C1 segment of cervical spinal cord (tissue), 14 donors: ENCODE measurements around the gene NCAPG2.

ENCODE experiments used
- DNase-seq, 14 donors: peaks; one replicate each; lab custom pipeline; 2025; lab: John Stamatoyannopoulos, UW

The NCAPG2 gene

DNA sequence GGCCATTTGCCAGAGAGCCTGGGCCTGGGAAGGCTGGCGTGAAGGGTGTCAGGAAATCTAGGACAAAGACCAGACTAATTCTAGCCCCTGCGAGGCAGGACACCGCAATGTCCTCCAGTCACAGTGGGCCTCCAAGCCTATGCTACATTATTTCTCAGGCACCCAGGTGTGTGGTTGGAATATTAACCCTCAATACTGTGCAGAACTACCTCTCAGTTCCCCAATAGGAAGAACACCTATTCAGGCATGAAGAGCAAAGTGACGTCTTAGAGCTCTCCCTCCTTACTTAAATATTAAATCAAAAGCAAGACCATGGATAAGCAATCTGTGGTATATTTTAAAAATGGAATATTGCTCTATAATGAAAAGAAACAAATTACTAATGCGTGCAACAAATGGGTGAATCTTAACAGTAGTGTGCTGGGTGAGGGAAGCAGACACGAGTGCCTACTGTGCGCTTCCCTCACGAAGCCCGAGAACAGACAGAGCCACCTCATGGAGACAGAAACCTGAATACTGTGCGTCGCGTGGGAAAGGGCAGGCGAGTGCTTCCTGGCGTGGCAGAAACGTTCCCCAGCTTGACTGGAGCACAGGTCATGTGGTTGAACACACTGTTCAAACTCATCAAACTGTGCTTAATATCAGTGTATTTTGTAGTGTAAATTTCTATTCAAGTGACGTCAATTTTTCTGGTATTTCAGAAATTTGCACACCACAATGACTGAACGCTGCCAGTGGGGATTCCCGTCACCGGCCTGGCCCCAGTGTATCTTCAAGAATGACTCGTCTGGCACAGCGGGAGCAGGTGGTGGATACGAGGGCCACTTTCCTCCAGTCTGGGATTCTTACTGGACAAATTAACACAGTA lies 101.5 kb downstream of the NCAPG2 start:
- DNase-seq, result no peak

DNA sequence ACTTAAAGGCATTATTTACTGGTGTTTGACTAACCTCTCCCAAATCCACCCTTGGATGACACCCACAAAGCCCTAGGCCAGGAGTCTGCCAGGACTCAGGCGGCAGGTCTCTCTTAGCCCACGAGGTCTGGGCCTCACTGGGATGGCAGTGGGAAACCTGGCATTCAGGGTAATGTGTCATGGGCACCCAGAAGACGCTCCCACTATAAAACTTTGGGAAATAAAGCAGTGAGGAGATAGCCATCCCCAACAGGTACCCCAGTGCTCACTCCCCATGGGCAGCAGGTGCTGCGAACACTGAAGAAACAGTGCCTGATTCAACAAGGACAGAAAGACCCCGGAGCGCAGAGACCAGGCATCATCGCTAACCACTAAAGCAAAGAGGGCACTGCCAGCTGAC lies 102.6 kb downstream of the NCAPG2 start:
- DNase-seq, result no peak

DNA sequence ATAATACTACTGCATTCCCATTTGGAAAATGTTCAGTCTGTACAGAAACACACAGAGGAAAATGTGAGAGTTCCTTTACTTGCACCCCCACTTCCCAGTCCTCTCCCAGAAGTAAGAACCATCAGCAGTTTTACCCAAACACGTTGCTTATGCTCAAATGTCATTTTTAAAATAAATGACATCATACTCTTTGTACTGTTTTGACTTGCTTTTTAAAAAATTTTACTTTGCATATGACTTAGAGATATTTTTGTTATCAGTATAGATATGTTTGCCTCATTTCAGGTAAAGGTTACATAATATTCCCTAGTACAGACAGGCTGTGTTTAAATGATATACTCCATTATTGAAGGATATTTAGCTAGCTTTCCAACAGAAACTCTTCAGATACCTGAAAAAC lies 103.5 kb downstream of the NCAPG2 start:
- DNase-seq, result no peak

DNA sequence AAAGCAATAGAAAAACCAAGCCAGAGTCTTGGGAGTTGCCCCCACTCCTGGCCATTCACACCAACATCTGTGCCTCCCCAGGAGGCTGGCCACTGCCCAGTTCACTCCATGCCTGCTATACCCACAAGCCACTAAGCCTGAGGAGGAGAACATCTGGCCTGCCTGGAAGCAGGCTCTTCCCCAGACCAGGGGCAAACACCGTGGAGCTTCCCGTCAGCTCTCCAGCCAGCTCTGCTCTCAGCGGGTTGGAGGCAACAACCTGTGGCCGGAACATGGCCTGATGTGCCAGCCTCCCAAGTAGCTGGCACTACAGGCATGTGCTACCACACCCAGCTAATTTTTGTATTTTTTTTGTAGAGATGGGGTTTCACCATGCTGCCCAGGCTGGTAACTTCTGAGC lies 107.9 kb downstream of the NCAPG2 start:
- no peak for DNase-seq

DNA sequence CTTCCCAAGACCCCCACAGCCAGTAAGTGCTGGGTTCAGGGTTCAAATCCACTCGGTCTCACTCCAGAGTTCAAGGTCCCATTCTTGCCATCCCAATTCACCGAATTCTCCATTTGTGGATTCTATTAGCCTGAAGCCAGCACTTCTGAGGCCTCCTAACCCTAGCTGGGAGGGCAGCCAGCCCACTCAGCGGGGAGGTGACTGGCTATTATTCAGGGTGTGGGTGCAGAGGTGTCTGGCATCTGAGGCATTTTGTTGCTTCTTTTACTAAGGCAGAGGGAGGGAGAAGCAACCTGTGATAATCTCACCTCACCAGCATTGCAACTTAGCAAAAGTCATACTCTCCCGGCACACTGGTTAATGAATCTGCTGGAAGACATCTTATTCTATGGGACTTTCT lies 108.3 kb downstream of the NCAPG2 start:
- DNase-seq, result no peak

DNA sequence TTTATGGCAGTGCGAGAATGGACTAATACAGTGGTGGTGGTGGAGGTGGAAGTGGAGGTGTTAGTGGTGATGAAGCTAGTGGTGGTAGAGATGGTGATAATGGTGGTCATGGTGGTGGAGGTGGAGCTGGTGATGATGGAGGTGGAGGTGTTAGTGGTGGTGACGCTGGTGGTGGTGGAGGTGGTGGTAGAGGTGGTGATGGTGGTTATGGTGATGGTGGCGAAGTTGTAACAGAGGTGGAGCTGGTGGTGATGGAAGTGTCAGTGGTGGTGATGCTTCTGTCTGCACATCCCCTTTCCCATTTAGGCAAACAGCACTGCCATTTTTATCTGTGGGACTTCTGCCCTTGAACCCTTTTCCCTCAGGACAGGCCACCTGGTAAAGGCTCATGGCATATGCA lies 109.5 kb downstream of the NCAPG2 start:
- DNase-seq, result no peak

DNA sequence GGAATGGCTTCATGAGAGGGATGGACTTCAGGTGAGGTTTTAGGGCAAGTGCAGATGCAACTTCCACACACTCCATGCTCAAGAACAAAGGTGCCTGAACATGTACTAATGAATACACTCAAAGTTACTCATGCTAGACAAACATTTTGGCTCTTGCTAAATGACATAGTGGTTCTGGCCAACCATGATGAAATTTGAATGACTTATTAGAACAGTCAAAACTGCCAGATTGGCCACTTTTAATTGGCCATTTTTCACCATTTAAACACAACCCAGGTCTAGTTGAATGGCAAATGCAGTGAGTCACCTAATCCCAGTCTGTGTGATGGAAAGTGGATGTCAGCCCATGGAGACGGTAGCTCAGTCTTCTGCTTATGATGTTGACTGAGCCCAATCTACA lies 112.1 kb downstream of the NCAPG2 start:
- no peak for DNase-seq

DNA sequence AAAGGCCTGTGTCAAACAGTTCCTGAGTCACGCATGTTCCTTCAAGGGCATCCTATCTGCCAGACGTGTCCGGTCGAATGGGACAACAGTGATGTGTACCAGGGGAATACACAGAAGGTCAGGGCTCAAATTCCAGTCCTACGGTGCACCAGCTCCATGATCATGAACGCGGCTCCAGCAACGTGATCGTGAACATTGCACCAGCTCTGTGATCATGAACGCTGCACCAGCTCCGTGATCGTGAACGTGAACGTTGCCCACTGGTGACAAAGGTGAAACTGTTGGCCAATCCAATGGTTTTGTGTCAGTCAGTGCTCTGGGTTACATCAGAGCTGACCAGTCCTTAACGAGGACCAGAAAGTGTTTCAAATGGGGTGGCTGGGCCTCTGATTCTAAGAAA lies 112.7 kb downstream of the NCAPG2 start:
- no peak for DNase-seq

DNA sequence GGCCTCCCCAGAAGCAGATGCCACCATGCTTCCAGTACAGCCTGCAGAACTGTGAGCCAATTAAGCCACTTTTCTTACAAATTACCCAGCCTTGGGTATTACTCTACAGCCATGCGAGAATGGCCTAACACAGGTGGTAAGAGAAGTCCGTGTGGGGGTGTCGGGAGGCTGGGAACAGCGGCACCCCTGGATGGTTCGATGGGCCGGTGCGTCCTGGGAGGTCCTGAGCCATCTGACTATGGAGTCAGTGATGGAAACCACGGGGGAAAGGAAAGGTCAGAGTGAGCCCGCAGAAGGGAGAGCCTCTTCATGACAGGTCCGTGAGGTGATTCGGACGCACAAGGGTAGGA lies 114.4 kb downstream of the NCAPG2 start:
- DNase-seq, result no peak

DNA sequence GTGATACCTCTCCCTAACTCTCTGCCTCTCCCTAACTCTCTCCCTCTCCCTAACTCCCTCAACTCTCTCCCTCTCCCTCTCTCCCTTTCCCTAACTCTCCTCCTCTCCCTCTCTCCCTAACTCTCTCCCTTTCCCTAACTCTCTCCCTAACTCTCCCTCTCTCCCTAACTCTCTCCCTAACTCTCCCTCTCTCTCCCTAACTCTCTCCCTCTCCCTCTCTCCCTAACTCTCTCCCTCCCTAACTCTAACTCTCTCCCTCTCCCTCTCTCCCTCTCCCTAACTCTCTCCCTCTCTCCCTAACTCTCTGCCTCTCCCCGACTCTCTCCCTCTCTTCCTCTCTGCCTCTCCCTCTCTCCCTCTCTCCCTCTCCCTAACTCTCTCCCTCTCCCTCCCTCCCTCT lies 115.0 kb downstream of the NCAPG2 start:
- DNase-seq, result no peak

DNA sequence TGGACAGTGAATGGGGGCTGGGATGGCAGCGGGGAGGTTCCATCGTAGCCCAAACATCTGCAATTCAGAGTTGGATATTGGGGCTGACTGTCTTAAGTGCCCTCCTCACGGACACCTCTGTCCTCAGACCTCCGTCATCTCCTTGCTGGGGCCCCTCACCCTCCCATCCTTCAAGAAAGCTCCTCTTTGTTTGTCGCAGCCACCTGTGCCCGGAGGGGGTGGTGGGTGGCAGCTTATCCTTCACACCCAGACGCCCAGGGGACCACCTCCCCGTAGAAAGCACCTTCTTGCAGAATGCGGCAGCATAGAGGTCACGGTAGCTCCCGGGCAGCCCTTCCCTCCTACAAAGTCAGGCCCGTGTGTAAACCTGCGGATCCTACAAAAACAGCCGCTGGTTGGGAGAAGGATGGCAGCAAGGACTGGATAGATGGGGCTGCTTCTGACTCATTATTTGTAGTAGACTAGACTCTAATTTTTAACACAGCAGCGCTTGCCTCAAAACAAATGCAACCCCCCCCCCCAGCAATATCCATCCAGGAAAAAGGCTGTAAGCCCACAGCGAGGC lies 115.6 kb downstream of the NCAPG2 start:
- DNase-seq, result no peak

DNA sequence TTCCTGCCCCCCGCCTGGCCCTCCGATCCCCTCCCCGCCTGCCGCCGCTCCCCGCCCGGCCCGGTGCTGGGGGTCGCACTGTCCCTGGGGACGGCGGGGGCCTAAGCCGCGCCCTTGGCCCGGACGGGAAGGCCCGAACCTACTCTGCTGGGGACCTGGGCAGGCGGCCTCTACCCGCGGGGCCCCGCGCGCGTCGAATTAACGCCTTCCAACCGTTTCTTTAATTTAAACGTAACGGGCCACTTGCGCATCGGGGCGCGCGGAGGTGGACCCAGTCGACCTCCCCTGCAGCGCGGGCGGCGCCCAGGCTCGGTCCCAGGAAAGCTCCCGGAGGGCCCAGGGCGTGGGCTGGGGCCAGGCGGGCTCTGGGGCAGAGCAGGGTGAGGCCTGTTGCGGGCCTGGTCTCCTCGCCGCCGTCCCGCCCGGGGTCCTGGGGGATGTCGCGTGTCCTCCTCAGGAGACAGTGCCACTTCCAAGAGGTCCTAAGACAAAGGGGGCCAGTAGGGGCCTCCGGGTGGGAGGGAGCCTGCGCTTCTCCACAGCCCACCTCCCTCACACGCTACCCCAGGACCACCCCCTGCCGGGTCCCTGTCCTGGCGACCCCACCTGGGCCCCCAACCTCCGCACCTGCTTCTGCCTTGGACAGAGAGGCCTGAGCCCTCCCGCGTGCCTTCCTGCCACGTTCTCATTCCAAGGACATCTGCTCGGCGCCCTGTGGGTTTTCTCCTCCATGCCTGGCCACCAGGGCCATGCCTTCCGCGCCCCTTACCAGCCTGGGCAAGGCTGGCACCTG lies 116.3 kb downstream of the NCAPG2 start:
- no peak for DNase-seq

DNA sequence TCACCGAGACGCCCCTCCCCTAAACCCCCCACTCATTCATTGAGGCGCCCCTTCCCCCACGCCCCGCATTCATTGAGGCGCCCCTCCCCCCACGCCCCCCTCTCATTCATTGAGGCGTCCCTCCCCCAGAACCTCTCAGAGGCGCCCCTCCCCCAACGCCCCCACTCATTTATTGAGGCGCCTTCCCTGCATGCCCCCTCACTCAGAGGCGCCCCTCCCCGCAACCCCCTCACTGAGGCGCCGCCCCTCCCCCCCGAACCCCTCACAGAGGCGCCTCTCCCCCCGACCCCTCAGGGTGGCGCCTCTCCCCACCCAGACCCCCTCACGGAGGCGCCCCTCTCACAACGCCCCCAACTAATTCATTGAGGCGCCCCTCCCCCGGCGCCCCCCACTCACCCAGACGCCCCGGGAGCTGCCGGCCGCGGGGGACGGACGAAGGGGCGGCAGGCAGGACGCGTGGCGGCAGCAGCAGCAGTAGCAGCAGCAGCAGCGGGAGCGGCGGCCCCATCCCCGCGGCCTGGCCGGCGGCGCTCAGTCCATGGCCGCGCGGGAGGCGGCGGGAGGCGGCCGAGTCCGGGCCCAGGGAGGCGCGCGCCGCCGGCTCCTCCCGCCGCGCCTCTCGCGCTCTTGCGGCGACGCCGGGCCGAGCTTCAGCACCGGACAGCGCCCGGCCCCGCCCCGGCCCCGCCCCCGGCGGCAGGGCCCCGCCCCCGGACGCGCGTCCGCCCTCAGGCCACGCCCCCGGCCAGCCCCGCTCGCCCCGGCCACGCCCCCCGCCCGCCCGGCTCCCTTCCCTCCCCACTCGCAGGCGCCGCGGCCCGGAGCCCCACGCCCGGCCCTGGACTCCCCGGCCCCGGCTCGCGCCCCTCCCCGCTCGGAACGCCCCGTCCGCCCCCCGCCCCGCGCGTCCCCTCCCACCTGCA lies 117.2 kb downstream of the NCAPG2 start, which contains the start of gene PTPRN2:
Gene PTPRN2, minus strand, starts transcription at position 662 of the 923 bp plus-strand sequence.
- peak in 9 of 14 donors; percentile 1 to 60 (median 31) for DNase-seq

DNA sequence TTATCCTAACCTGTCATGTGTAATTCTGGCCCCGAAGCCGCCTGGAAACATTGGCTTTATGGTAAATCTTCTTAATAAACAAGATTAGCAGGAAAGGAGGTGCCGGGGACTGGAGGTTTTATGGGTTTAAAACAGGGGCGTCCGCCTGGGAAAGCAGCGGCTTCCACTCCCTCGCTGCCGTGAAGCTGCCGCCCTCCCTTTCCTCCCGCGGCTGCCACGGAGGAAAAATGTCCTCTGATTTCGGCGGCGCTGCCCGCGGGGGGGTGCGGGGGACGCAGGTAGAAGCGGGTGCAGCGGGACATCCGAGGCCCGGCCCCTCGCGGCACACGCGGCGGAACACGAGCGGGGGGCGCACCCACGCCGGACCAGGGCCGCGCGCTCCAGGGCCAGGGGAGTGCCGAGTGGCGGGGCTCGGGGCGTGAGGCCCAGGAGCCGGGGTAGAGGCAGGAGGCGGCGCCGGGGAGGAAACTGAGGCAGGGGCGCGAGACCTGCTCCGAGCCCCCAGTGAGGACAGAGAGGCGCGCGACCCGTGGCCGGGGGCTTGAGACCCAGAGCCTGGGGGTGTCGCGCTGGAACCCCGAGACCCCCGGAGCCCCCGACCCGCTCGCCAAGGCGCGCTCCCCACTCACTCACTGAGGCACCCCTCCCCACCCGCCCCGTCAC lies 118.0 kb downstream of the NCAPG2 start:
- peak in 1 of 14 donors; percentile 29 for DNase-seq

DNA sequence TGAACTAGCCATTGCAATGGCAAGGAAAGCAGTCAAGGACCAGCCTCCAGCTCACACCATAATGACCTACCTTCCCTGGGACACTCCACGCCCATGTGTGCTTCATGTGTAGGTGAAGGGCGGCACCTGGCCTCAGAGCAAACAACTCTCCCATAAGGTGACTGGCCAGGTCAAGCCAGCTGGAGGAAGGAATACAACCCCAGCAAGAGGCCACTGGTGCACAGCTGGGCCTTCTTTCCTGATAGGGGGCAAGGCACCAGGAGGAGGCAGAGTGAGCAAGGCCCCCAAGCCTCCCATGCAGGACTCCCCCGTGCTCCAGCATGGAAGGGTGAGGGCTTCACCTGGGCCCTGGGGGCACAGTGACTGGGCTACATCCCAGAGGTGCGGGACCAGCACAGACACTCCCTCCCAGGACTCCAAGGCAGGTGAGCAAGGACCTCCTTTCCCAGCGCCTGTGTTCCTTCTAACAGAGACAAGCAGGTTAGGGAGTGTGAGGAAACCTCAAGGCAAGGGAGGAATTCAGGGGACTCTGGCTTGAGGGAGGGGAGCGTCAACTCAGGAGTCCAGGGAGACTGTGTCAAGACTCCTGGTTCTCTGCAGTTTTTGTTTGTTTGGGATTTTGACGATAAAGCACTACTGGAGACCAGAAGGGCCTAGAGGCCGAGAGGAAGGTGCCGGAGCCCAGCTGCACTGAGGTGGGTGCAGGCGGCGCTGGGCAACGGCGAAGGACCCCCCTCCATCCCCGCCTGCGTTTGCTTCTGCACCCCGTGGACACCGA lies 118.7 kb downstream of the NCAPG2 start:
- DNase-seq, result no peak

DNA sequence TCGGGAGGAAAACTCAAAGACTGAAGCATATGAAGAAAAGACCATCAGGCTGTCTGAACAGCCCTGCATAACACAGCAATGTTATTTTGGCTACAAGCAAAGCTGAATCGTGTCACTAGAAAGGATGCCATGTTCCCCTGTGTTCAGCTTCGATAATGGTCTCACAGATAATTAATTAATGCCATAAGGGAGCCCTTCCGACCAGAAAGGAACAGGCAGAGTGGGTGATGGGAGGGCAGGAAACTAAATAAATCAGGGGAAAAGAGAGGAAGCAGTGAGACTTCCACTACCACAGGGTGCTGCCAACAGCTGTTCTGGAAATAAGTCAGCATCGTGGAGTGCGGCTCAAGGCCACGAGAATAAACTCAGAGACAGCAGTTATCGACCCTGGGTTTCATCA lies 120.2 kb downstream of the NCAPG2 start:
- no peak for DNase-seq

DNA sequence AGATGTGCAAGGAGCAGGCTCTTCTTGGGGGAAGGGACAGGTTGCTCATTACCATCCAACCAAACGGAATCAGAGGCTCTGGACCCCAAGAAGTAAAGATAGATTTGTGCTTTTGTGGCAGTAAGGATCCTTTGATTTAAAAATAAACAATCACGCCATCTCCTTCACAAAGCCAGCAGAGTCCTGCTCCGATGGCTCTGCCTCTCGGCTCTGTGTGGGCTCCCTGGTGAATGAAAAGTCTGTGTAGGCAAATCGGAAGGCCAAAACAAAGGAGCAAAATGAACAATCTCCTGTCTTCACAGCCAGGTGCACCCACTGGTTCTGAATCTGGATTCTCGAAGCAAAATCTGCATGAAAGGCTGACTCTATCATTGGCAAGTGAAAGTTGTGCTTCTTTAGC lies 120.8 kb downstream of the NCAPG2 start:
- no peak for DNase-seq

DNA sequence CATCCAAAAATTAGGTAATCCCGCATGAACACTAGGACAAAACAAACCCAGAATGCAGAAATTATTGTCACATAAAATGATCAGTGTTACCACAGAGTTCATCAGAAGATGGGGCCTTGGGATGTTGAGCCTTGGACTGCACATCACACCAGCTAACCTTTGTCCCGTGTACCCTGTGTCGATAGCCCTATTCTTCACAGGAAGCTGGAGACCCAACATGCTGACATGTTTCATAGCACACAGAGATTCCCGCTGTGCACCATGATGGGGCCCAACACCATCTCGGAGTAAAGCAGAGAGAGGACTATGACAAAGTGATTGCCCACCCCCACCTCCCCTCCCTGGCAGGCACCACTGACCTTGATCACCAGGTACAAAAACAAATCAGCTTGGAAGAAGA lies 121.5 kb downstream of the NCAPG2 start:
- DNase-seq, result no peak

DNA sequence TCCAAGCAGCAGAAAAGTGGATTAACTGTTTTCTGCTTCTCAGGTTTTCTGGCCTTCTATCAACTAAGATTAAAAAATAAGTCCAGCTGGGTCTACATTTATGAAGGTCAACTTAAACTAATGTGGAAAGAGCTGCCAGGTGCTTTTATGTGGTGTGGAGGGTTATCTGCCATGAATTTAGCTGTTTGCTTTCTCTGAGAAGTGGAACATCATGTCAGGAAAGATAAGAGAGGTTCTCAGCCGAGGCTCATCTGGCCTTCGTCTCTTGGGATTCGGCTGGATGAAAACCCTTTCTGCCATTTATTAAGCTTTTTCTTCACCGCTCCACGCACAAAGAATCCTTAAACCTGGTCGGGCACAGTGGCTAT lies 122.5 kb downstream of the NCAPG2 start:
- no peak for DNase-seq

DNA sequence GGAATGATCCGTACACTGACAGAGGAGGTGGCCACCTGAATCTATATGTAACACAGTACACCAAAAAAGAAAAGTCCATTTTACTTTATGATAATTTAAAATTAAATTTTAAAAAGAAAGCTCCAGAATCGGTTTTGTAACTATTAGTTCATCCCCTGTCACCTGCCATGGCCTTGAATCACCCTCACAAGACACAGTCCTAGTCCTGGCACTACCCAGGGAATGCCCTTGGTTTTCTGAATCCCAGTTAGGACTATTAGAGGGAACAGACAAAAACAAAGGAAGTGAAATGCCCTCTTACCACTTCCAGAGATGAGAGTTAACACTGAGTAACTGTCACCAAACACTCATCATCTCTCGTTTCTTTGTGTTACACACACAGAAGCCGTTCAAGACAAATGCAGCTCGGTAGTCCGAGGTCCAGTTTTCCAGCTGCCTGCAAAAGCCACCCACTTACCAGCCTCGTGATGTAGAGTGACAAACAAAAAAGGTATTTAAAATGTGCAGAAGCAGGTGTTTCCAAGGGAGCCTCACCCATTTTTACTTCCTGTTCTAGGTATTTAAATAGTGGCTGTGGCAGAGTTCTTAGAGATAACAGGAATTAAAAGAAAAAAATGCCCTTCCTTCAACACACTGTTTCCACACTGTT lies 123.0 kb downstream of the NCAPG2 start:
- no peak for DNase-seq
